SW480 (cell line): ENCODE data around the gene DEDD.

ENCODE experiments used
- DNase-seq: peaks from one replicate; pipeline ENCODE4 v3.0.0-alpha.2; 2016; ENCODE audit warnings: low spot score

The DEDD gene

DNA sequence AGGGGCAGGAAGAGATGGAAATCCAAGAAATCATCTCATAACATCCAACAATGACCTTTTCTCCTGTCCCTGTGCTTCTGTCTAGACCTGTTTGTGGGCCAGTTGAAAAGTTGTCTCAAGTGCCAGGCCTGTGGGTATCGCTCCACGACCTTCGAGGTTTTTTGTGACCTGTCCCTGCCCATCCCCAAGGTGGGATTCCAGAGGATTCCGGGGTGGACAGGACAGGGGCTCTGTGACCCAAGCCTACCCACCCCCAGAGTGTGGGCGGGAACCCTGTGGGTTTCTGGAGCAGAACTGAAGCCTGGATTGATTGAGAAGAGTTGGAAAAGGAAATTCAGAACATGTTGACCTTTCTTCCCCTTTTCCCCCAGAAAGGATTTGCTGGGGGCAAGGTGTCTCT is 31.3 kb upstream of the DEDD start:
- DNase-seq = no peak

DNA sequence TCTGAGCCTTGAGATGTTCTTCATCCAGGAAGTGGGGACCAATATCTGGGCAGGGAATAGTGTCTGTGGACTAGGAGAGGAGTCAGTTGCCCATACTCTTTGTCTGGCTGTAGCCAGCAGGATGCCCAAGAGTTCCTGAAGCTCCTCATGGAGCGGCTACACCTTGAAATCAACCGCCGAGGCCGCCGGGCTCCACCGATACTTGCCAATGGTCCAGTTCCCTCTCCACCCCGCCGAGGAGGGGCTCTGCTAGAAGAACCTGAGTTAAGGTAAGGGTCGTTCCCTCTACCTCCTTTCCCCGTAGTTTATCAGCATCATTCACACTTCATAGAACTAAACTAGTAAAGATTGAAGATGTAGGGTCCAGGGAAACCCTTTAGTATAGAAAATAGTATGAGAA is 30.3 kb upstream of the DEDD start:
- DNase-seq = no peak

DNA sequence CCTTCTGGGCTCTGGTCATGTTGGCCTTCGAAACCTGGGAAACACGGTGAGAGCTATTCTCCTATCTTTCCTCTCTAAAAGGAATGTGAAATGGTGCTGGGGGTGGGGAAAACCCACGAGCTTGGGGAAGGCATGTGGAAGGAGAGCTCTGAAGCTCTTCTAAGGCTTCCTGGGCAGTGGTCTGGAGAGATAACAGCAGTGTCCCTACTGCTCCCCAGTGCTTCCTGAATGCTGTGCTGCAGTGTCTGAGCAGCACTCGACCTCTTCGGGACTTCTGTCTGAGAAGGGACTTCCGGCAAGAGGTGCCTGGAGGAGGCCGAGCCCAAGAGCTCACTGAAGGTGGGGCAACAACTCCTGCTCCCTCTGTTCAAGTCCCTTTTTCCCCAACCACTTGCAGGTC is 29.6 kb upstream of the DEDD start:
- no peak for DNase-seq

- DNase-seq = no peak
Measured at GRCh38 chr1:161161652-161162051, 29.2 kb upstream of the DEDD start.

GRCh38 chr1:161160671-161161145 is 28.2 kb upstream of the DEDD start:
- DNase-seq = no peak

DNA sequence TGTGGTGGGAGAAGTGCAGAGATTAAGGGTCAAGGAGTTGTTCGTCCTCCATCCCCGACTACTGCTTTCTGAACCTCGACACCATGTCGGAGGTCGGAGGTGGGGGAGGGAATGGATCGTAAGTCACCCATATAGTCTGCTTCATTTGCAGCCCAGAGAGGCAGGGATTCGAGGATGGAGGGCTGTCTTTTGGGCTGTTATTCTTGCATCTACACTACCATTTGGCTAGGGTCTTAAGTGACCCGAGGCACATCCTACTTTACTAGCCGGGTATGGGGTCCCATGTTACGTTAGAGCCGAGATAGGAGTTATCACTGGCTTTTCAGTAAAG is 27.4 kb upstream of the DEDD start:
- no peak for DNase-seq

DNA sequence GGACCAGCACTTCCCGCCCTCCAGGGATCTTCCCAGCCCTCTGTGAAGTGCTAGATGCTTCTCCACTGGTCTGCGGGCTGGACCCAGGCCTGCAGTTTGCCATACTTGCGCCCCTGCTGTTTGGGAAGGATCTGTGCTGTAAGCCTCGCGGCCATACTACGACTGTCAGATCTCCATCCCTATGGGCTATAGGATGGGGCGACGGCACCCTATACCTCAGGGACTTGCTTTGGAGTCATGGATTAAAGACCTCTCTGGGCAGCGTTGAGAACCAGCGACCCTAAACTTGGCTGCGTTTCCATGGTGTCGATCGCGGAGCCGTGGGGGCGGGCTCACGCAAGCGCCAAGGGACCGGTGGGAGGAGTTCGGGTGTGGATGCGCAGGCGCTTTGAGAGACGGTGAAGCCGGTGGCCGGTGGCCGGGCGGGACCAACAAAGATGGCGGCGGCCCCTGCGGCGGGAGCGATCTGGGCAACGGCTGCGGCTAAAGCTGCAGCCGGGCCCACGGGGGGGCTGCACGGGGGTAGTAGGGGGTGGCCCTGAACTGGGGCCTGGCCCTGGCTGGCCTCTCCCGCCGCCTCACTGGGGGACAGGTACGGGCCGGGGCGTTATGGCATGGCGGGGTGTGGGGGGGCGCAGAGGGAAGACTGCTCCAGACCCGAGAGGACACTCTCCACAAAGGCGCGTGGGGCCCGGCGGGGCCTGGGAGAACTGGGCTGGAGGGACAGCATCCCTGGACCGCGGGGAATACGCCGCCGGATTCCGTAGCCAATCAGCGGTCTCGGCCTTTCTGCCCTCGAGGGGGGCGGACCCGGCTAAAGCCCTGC is 26.8 kb upstream of the DEDD start, which contains the start of gene USP21:
Gene USP21 (plus strand): TSS at position 414 of the 826 bp plus-strand sequence. CDS start 1,141 bp downstream, outside the sequence.
- DNase-seq = peak; percentile 84

- DNase-seq = no peak
Measured at GRCh38 chr1:161158316-161159010, 26.0 kb upstream of the DEDD start.

DNA sequence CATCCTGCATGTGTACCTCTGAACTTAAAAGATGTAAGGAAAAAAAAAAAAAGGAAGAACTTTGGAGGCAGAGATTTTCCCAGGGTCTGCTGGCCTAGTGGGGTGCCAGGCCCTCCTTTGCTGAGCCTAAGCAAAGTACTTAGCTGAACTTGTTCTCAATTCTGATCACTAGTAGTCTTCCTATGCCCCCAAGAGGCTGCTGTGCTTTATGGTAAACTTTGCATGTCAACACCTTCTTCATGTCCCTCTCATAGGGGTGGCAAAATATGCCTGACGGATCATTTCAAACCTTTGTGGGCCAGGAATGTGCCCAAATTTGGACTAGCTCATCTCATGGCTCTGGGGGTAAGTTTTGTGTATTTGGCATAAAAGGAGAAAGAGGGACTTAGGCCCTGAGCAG is 25.4 kb upstream of the DEDD start:
- DNase-seq = no peak

- peak; percentile 95 for DNase-seq
Measured at GRCh38 chr1:161153682-161154337, 21.3 kb upstream of the DEDD start, which contains the start of gene UFC1. TSS of gene UFC1 (plus strand) at chr1:161153978. CDS start at chr1:161153998, 20 bp downstream.

DNA sequence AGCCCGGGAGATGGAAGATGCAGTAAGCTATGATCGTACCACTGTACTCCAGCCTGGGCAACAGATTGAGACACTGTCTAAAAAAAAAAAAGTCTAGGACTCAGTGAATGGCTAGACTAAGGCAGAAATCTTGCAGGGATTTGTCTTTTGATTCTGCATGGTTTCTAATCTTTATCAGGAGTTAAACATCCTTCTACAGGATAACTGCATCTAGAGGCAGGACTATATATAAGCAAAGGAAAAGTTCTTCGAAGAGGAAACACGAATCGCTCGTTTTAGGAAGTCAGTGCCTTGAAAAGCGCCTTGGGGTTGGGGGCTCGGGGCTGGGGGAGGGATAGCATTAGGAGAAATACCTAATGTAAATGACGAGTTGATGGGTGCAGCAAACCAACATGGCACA is 20.7 kb upstream of the DEDD start:
- no peak for DNase-seq

- no peak for DNase-seq
Measured at GRCh38 chr1:161145832-161146231, 13.4 kb upstream of the DEDD start.

DNA sequence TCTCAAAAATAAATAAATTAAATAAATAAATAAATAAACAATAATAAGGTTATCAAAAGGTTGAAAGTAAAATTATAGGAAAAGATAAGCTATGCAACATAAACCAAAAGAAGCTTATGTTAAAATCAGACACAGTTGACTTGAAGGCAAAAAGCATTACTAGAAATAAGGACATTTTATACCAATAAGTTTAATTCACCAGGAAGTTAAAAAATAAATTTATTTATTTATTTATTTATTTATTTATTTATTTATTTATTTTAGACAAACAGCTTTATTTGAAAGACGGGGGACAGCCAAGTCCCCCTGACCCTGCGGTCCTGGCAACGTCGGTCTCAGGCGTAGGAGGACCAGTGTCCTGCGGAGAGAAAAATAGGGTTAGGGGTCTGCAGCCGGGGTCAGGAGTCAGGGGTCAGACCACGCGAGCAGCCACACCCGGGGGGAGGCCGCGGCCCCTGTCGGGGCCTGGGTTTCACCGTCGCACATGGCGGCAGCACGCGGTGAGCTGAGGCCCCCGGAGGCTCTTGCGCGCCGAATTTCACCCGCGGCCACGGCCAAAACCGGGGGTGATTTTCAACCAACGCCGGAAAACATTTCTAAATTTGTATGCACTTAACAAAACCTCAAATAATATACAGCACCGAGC is 8.4 kb upstream of the DEDD start:
- DNase-seq = no peak

- peak; percentile 32 for DNase-seq
Measured at GRCh38 chr1:161139766-161140165, 7.3 kb upstream of the DEDD start.

GRCh38 chr1:161138431-161138830 is 6.0 kb upstream of the DEDD start:
- no peak for DNase-seq

GRCh38 chr1:161137881-161138280 is 5.4 kb upstream of the DEDD start:
- no peak for DNase-seq

- peak; percentile 36 for DNase-seq
Measured at GRCh38 chr1:161133220-161133740, 813 bp upstream of the DEDD start.

DNA sequence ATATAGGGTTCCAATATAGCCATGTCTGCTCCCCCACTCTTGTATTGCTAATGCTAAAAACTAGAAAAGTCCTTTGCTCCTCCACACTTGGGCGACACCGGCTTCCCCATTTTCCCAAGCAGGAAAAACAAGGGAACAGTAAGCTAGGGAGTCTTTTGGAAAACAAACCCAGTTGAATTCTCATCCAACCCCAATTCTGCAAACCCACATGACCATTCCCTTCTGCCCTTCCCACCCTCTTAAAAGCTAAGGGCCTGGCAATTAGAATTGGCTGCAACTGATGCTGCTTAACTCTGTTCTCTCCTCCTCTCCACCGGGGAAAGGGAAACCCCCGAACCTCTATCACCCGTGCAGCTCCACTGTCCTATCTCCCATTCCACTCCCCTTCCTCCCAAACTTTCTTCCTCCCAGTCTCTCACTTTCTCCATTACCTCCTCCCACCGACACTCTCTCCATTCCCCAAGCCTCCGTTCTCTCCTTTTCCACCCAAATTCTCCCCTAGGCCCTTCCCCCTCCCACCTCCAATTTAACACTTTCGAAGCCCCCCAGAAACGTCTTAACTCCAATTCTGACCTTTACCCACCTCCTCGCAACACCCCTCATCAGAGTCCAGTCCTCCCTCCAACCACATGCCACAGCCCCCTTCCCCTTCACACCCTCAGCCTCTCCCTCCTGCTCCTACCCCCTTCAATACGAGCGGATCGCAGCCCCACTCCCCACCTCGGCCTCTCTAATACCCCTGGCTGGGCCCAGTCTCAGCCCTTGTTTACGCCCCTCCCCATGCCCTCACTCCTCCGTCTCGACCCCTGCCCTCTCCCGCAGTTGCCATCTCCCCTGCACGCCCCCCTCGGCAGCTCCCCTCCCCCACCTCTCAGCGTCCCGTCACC is 701 bp downstream of the DEDD start:
- no peak for DNase-seq

- DNase-seq = no peak
Measured at GRCh38 chr1:161130266-161130665, 2.2 kb downstream of the DEDD start.

DNA sequence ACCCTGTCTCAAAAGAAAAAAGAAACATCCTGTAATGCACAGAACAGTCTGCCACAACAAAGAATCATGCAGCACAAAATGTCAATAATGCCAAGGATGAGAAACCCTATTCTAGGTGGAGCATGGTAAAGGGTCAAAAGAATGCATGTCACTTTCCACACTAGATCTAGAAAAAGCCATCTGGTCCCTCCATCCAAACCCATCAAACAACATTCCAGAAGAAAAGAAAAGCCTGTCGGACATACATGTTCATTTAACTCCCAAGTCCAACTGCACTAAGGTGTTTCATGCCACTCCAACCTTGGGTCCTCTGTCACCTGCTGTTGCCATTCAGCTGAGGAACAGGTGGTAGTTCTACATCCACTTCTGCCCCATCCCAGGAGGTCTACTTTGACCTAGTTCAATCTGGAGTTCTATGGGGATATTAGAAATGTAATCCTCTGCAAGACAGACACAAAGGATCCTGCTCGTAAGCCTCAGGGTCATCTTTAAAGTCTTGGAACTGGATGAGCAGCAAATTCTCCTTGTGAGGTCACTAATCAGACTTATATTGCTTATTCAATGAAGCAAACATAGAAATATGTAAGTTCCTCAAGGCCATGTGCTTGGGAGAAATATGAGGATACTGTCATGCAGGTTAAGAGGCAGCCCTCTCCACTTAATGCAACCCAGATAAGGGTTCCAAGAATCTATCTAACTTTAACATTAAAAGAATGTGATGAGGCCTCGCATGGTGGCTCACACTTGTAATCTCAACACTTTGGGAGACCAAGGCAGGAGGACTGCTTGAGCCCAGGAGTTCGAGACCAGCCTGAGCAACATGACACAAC is 3.7 kb downstream of the DEDD start:
- no peak for DNase-seq
